GM23338 (cell line): ENCODE results near the gene DDX24. TPM values are rescaled to one million over a fixed set of nuclear protein-coding genes. Genes with fewer than 3 reads are reported as not detected.

Experiments used
- ATAC-seq: fragments of 200-7000 bp; cut with Tn5 transposase; 3 replicates; pipeline ENCODE4 v1.9.1; 2020
- DNase-seq: peaks from one replicate; pipeline ENCODE4 v3.0.0-alpha.2; 2015; ENCODE audit warnings: low spot score
- H2AFZ ChIP-seq: fragments of 200-600 bp; sonication (generic); 2 replicates; pipeline ENCODE4 v1.8.0; 2016; ENCODE audit warnings: antibody characterized with exemption, mild to moderate bottlenecking, moderate library complexity
- H3F3A ChIP-seq: fragments of 200-600 bp; sonication (generic); replicated peaks from 2 replicates; pipeline ENCODE4 v1.8.0; 2017; ENCODE audit warnings: antibody characterized with exemption, mixed run types, low read depth
- H3K27ac ChIP-seq: fragments of 200-600 bp; sonication (generic); 2 replicates; pipeline ENCODE4 v1.6.1; 2016; ENCODE audit warnings: low read depth
- H3K27me3 ChIP-seq: fragments of 200-600 bp; sonication (generic); 2 replicates; pipeline ENCODE4 v1.8.0; 2016; ENCODE audit warnings: mild to moderate bottlenecking, mixed run types, moderate library complexity; ENCODE audit not compliant: insufficient read depth
- H3K36me3 ChIP-seq: fragments of 200-600 bp; sonication (generic); 2 replicates; pipeline ENCODE4 v1.8.0; 2016; ENCODE audit warnings: mild to moderate bottlenecking; ENCODE audit not compliant: insufficient read depth
- H3K4me1 ChIP-seq: fragments of 200-600 bp; sonication (generic); 2 replicates; pipeline ENCODE4 v1.8.0; 2016; ENCODE audit warnings: mild to moderate bottlenecking, moderate library complexity; ENCODE audit not compliant: insufficient read depth
- H3K4me2 ChIP-seq: fragments of 200-600 bp; sonication (generic); 2 replicates; pipeline ENCODE4 v1.7.1; 2017; ENCODE audit warnings: mixed run types
- H3K4me3 ChIP-seq: fragments of 200-600 bp; sonication (generic); 2 replicates; pipeline ENCODE4 v1.6.1; 2016; ENCODE audit warnings: mixed run types
- H3K79me2 ChIP-seq: fragments of 200-600 bp; sonication (generic); replicated peaks from 2 replicates; pipeline ENCODE4 v1.8.0; 2017; ENCODE audit warnings: mild to moderate bottlenecking; ENCODE audit not compliant: insufficient read depth
- H3K9me2 ChIP-seq: fragments of 200-600 bp; sonication (generic); 2 replicates; pipeline ENCODE4 v1.8.0; 2017; ENCODE audit not compliant: insufficient read depth
- H4K20me1 ChIP-seq: fragments of 200-600 bp; sonication (generic); replicated peaks from 2 replicates; pipeline ENCODE4 v1.8.0; 2017; ENCODE audit warnings: mild to moderate bottlenecking; ENCODE audit not compliant: insufficient read depth
- H3K27ac Mint-ChIP-seq: 2 replicates; pipeline ENCODE4 v1.8.0; 2020; ENCODE audit warnings: inconsistent platforms, mild to moderate bottlenecking, moderate library complexity, mixed read lengths
- H3K27me3 Mint-ChIP-seq: 3 replicates; pipeline ENCODE4 v1.8.0; 2022; ENCODE audit warnings: low read depth, mild to moderate bottlenecking, moderate library complexity, mixed read lengths, inconsistent platforms; ENCODE audit not compliant: insufficient read depth, poor library complexity
- H3K36me3 Mint-ChIP-seq: 3 replicates; pipeline ENCODE4 v1.8.0; 2021; ENCODE audit warnings: low read depth, mild to moderate bottlenecking, inconsistent platforms, moderate library complexity, mixed read lengths
- H3K4me1 Mint-ChIP-seq: 3 replicates; pipeline ENCODE4 v1.8.0; 2020; ENCODE audit warnings: mild to moderate bottlenecking, inconsistent platforms, mixed read lengths
- H3K4me3 Mint-ChIP-seq: 3 replicates; pipeline ENCODE4 v1.8.0; 2021; ENCODE audit warnings: moderate library complexity, mild to moderate bottlenecking, inconsistent platforms, mixed read lengths
- H3K9me3 Mint-ChIP-seq: 3 replicates; pipeline ENCODE4 v1.8.0; 2020; ENCODE audit warnings: moderate library complexity, mild to moderate bottlenecking, inconsistent platforms, mixed read lengths
- EZH2 ChIP-seq: fragments of 200-600 bp; sonication (generic); IDR thresholded peaks from one replicate; pipeline ENCODE4 v1.8.0; 2017; ENCODE audit warnings: antibody characterized with exemption, mild to moderate bottlenecking, low read depth; ENCODE audit not compliant: unreplicated experiment
- POLR2AphosphoS5 ChIP-seq: IDR thresholded peaks from 2 replicates; pipeline ENCODE4 v1.6.1; 2016; ENCODE audit warnings: antibody characterized with exemption, low read depth
- REST ChIP-seq: IDR thresholded peaks from one replicate; pipeline ENCODE4 v1.6.1; 2018; ENCODE audit warnings: antibody characterized with exemption; ENCODE audit not compliant: unreplicated experiment
- ZNF114 ChIP-seq: fragments of 250-450 bp; sonication (Bioruptor Pico); IDR thresholded peaks from 2 replicates; pipeline ENCODE4 v1.5.0; 2020; ENCODE audit warnings: mild to moderate bottlenecking, moderate library complexity
- polyA plus RNA-seq: library from polyadenylated mRNA; unstranded; fragments of >200 nt; fragmentation: Nextera tagmentation; extraction: Ambion mirVana; gene quantifications from 2 replicates; pipeline ENCODE4 v1.2.1, GENCODE V29; 2016
- total RNA-seq: library from RNA; depleted of rRNA; stranded (reverse); fragments of >200 nt; shearing (Covaris generic); gene quantifications from 2 replicates; pipeline ENCODE4 v1.2.3, GENCODE V29; 2014
- TF ChIP-seq, protein P1 (sequence below), 2 experiments: fragments of 200-600 bp in 1 of 2; sonication (generic) in 1 of 2; conservative IDR thresholded peaks; 2 replicates each; pipeline versions ENCODE4 v1.5.1 to v1.6.1; 2016 to 2017; ENCODE audit warnings: antibody characterized with exemption in 2 of 2, low read depth in 2 of 2, mild to moderate bottlenecking in 2 of 2, moderate library complexity in 1 of 2

DDX24 gene
- total and polyA plus RNA-seq, 2 experiments from 2014 or later = 150 to 265 TPM

- Mint-ChIP-seq H3K9me3 (no peaks in the 10 kb centered on the region), H3K27ac (no peak overlapping the region), H3K4me3 (no peak overlapping the region), H3K4me1 (peaks cover 15% of the 10 kb centered on the region), H3K27me3 (peaks cover 1% of the 10 kb centered on the region), H3K36me3 (no peaks in the 10 kb centered on the region)
- Histone ChIP-seq H3K27ac (no peak overlapping the region), H2AFZ (no peak overlapping the region), H3K4me3 (no peak overlapping the region), H3K36me3 (no peaks in the 10 kb centered on the region), H3K9me2 (no peaks in the 10 kb centered on the region), H4K20me1 (no peaks in the 10 kb centered on the region), H3K79me2 (no peaks in the 10 kb centered on the region), H3K4me2 (no peak overlapping the region), H3F3A (no peaks in the 10 kb centered on the region), H3K27me3 (no peaks in the 10 kb centered on the region), H3K4me1 (no peaks in the 10 kb centered on the region)
- no peak for DNase-seq
- ATAC-seq = no peak
- TF ChIP-seq EZH2 (no peak), REST (no peak)
- TF ChIP-seq, protein P1, sequence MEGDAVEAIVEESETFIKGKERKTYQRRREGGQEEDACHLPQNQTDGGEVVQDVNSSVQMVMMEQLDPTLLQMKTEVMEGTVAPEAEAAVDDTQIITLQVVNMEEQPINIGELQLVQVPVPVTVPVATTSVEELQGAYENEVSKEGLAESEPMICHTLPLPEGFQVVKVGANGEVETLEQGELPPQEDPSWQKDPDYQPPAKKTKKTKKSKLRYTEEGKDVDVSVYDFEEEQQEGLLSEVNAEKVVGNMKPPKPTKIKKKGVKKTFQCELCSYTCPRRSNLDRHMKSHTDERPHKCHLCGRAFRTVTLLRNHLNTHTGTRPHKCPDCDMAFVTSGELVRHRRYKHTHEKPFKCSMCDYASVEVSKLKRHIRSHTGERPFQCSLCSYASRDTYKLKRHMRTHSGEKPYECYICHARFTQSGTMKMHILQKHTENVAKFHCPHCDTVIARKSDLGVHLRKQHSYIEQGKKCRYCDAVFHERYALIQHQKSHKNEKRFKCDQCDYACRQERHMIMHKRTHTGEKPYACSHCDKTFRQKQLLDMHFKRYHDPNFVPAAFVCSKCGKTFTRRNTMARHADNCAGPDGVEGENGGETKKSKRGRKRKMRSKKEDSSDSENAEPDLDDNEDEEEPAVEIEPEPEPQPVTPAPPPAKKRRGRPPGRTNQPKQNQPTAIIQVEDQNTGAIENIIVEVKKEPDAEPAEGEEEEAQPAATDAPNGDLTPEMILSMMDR (conservative IDR thresholded peaks at IDR 0.05; ENCODE audit: low read depth in 2 of 2) = no peak
Observed at GRCh38 chr14:94113908-94114588, 33.0 kb upstream of the DDX24 start.

DNA sequence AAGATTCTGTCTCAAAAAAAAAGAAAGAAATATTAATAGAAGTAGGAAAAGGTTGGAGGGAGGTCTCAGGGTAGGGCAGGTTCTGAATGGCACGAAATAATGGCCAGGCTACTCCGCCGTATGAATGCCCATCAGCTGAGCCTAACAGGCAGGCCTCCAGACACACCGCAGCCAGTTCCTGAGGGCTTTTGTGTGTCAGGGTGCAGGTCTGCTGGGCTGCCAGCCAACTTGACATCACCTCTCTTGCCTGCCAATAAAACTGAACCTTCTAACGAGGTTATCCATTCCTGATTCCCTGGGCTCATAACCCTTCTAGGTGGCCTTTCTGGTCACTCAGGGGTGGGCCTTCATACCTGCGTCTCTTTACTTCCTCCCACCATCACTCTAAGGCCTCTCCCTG, 32.5 kb upstream of the DDX24 start:
- no peak overlapping the region for H2AFZ ChIP-seq
- H3K36me3 Mint-ChIP-seq = no peaks in the 10 kb centered on the region
- H4K20me1 ChIP-seq = no peaks in the 10 kb centered on the region
- H3K4me1 Mint-ChIP-seq = peaks cover 15% of the 10 kb centered on the region
- H3K79me2 ChIP-seq = no peaks in the 10 kb centered on the region
- H3K27me3 Mint-ChIP-seq = peaks cover 1% of the 10 kb centered on the region
- TF ChIP-seq ZNF114 (no peak), POLR2AphosphoS5 (no peak)
- DNase-seq (no peak), ATAC-seq (no peak)
- no peak overlapping the region for H3K27ac ChIP-seq
- no peaks in the 10 kb centered on the region for H3K4me1 ChIP-seq
- no peaks in the 10 kb centered on the region for H3K9me2 ChIP-seq
- no peaks in the 10 kb centered on the region for H3K27me3 ChIP-seq
- H3K27ac Mint-ChIP-seq = no peak overlapping the region
- no peaks in the 10 kb centered on the region for H3K36me3 ChIP-seq
- no peaks in the 10 kb centered on the region for H3F3A ChIP-seq
- no peak overlapping the region for H3K4me2 ChIP-seq
- H3K4me3 ChIP-seq = no peak overlapping the region
- H3K4me3 Mint-ChIP-seq = no peak overlapping the region
- no peaks in the 10 kb centered on the region for H3K9me3 Mint-ChIP-seq
